Neural progenitor cell (in vitro differentiated cells): ENCODE measurements around the gene FOXN3.

Experiments
- EZH2 ChIP-seq: fragments of 200-600 bp; sonication (generic); IDR thresholded peaks from 2 replicates; pipeline ENCODE4 v1.6.1; 2017; ENCODE audit warnings: antibody characterized with exemption, mild to moderate bottlenecking, moderate library complexity
- EZH2phosphoT487 ChIP-seq: fragments of 200-600 bp; sonication (generic); IDR thresholded peaks from 2 replicates; pipeline ENCODE4 v1.6.1; 2017; ENCODE audit warnings: antibody characterized with exemption
- TF ChIP-seq, protein P1 (sequence below): fragments of 200-600 bp; sonication (generic); IDR thresholded peaks from 2 replicates; pipeline ENCODE4 v1.5.1; 2017; ENCODE audit warnings: antibody characterized with exemption, mild to moderate bottlenecking

DNA sequence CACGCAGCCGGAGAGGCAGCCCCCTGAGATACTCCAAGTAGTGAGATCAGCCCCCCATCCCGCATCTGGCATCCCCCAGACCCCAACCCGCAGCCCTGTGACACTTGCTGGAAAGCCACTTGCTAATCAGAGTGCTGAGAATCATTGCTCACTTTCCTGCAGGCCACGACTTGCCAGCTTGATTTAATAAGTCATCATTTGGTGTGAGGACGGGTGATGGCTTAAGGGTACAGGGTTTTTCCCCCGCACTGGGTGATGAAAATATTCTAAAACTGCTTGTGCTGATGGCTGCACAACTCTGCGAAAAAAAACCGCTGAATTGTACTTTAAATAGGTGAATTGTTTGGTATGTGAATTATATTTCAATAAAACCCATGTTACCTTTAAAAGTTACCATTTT lies 171.2 kb downstream of the FOXN3 start:
- TF ChIP-seq, protein P1, sequence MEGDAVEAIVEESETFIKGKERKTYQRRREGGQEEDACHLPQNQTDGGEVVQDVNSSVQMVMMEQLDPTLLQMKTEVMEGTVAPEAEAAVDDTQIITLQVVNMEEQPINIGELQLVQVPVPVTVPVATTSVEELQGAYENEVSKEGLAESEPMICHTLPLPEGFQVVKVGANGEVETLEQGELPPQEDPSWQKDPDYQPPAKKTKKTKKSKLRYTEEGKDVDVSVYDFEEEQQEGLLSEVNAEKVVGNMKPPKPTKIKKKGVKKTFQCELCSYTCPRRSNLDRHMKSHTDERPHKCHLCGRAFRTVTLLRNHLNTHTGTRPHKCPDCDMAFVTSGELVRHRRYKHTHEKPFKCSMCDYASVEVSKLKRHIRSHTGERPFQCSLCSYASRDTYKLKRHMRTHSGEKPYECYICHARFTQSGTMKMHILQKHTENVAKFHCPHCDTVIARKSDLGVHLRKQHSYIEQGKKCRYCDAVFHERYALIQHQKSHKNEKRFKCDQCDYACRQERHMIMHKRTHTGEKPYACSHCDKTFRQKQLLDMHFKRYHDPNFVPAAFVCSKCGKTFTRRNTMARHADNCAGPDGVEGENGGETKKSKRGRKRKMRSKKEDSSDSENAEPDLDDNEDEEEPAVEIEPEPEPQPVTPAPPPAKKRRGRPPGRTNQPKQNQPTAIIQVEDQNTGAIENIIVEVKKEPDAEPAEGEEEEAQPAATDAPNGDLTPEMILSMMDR = no peak
- TF ChIP-seq EZH2phosphoT487 (no peak), EZH2 (no peak)
